Muscle layer of colon (tissue), 2 donors: Measurements from ENCODE around the gene PNPLA2.

Experiments used
- H3K27ac ChIP-seq: one replicate; pipeline ENCODE4 v1.7.0; 2013; ENCODE audit warnings: low read depth, mild to moderate bottlenecking, low read length, moderate library complexity
- H3K27me3 ChIP-seq, 2 donors: one replicate each; pipeline ENCODE4 v1.7.0; 2013; ENCODE audit warnings: low read length in 2 of 2, mild to moderate bottlenecking in 2 of 2; ENCODE audit not compliant: insufficient read depth in 2 of 2, control insufficient read depth in 1 of 2
- H3K36me3 ChIP-seq: one replicate; pipeline ENCODE4 v1.7.0; 2013; ENCODE audit warnings: mild to moderate bottlenecking, low read length; ENCODE audit not compliant: insufficient read depth
- H3K4me1 ChIP-seq: one replicate; pipeline ENCODE4 v1.7.0; 2013; ENCODE audit warnings: mild to moderate bottlenecking, low read length; ENCODE audit not compliant: insufficient read depth
- H3K4me3 ChIP-seq, 2 donors: one replicate each; pipeline ENCODE4 v1.7.0; 2013; ENCODE audit warnings: low read length in 2 of 2, low read depth in 1 of 2, mild to moderate bottlenecking in 1 of 2, moderate library complexity in 1 of 2
- H3K9ac ChIP-seq: one replicate; pipeline ENCODE4 v1.7.0; 2013; ENCODE audit warnings: low read length
- H3K9me3 ChIP-seq: one replicate; pipeline ENCODE4 v1.7.0; 2013; ENCODE audit warnings: mild to moderate bottlenecking, low read length
- donor health status: abdominal sarcoma.
- donor health status: Adenocarcinoma of cecum.

The PNPLA2 gene

DNA sequence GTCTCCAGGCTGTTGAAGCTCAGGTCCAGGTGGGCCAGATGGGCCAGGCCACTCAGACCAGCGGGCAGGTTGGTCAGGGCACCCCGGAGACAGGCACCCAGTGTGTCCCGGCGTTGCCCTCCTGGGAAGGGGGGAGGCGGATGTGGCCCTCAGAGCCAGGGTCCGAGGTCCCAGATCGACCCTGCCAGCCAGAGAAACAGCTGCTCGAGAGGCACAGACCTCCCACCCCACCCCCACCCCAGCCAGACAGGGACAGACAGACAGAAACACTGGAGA is 15.3 kb upstream of the PNPLA2 start:
- H3K27me3 ChIP-seq, result no peaks in the 10 kb centered on the region
- no peak overlapping the region for H3K27ac ChIP-seq
- no peaks in the 10 kb centered on the region for H3K36me3 ChIP-seq
- no peaks in the 10 kb centered on the region for H3K9me3 ChIP-seq
- no peak overlapping the region for H3K4me3 ChIP-seq
- H3K9ac ChIP-seq, result no peak overlapping the region
- peaks cover 13% of the 10 kb centered on the region for H3K4me1 ChIP-seq

DNA sequence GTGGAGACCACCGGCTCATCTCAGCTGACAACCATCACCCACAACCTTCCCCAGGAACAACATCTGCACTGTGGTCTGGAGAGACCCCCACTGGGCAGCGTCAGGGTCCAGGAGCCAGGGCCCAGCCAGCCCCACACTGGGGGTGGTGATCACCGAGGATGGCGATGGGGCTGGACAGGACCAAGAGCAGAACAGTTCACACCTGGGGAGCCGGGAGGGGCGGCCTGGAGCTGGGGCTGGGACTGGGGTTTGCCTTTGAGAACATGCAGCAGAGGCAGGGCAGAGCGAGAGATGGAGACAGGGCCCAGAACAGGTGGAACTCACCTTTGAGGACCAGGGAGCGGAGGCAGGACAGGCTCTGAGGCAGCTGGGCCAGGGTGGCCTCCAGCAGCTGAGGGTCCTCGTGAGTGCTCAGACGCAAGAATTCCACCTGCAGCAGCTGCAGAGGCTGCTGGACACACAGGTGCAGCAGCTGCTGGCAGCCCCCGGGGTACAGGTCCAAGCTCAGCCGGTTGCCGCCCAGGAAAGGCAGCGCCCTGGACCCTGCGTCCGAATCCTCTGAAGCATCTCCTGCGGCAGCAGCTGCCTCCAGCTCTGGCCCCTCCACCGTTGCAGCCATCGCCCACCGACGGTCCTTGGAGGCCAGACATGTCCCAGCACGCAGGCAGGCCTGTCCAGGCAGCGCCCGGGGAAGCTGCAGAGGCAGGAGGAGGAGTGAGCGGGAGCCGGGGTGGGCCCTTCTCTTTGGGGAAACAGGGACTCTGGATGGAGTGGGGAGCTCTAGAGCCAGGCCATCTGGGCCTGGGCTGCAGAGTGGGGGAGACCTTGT is 14.7 kb upstream of the PNPLA2 start:
- peak overlapping the region; percentile 70 to 73 for H3K4me3 ChIP-seq
- H3K27ac ChIP-seq, result peak overlapping the region; percentile 62
- H3K9ac ChIP-seq, result no peak overlapping the region
- H3K9me3 ChIP-seq, result no peaks in the 10 kb centered on the region
- peaks cover 18% of the 10 kb centered on the region for H3K4me1 ChIP-seq
- H3K27me3 ChIP-seq, result no peaks in the 10 kb centered on the region
- no peaks in the 10 kb centered on the region for H3K36me3 ChIP-seq

DNA sequence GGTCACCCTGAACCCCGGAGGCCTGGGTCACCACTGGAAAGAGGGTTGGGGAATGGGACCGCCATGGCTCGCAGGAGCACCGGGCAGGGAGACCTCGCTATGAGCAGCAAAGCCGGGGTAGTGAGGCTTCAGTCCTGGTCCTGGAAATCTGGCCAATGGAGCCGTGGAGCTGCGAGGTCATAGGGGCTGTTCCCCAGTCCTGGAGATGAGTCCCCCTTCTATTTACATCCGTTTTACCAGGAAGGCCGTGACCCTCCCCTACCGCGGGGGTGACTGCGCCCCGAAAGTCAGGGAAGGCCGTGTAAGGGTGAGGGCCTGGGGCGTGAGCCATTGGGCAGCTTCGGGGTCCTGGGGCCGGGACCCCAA is 14.1 kb upstream of the PNPLA2 start:
- Histone ChIP-seq H3K4me1 (peaks cover 18% of the 10 kb centered on the region), H3K9me3 (no peaks in the 10 kb centered on the region), H3K27me3 (no peaks in the 10 kb centered on the region), H3K4me3 (peak overlapping the region; percentile 70 to 73), H3K36me3 (no peaks in the 10 kb centered on the region), H3K27ac (peak overlapping the region; percentile 62), H3K9ac (no peak overlapping the region)

DNA sequence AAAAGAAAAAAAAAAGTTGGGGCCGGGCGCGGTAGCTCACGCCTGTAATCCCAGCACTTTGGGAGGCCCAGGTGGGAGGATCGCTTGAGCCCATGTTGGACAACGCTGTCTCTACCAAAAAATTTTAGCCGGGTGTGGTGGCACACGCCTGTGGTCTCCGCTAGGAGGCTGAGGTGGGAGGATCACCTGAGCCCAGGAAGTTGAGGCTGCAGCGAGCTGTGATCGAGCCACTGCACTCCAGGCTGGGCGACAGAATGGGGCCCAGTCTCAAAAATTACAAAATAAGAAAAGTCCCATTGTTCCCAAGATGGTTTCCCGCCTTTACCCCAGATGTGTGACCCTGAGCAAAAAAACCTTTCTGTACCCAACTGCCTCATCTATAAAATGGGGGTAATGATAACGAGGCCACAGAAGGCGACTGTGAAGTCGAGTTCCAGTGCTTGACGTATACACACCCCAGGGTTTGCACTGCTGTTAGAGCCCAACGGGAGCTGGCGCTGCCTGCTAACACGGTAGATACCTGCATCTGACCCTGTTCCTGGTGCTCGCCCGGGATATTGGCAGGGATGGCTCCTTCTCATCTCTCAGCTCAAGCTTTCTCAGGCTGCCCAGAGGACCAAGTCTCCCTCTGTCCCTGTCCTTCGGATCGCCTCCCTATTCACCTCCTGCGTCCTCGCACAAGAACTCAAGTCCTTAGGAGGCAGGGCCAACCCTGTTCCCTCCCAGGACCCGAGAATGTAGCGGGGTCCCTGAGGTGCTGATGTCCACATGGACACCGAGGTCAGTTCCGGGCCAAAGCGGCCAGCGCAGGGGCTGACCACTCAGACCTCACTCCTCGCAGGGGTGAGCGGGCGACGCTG is 10.1 kb upstream of the PNPLA2 start:
- Histone ChIP-seq H3K4me1 (peaks cover 34% of the 10 kb centered on the region), H3K27ac (peak overlapping the region; percentile 89), H3K9me3 (no peaks in the 10 kb centered on the region), H3K9ac (peak overlapping the region; percentile 98), H3K27me3 (no peaks in the 10 kb centered on the region), H3K4me3 (peak overlapping the region; percentile 78 to 82), H3K36me3 (peaks cover 26% of the 10 kb centered on the region)

DNA sequence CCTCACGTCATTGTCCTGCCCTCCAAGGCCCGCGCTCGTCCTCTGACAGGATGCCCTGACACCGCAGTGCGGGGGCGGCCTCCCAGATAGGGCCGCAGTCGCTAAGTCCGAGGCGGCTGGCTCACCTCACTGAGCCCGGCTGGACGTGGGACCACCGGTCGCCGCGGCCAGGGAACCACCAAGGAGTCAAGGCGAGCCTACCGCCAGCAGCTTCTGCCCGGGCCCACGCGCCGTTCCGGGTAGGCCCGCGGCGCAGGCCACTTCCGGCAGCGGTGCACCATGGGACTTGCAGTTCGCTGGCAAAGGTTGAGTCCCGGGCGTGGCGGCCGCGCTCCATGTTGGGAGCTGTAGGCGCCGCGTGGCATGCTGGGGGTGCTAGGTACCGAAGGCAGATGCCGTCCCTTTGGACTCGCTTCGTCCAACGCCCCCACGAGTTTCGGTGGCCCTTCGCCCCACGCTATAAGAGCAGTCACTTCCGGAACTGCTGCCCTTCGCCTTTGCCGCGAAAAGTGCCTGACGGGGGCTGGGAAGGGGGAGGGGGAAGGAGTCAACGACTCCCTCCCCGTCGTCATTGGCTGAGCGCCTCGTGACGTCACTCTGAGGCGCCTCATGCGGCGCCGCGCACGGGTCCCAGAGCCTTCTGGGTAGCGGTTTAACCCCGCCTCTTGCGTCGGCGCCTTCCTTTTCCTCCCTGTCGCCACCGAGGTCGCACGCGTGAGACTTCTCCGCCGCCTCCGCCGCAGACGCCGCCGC is 9.3 kb upstream of the PNPLA2 start, which contains the start of gene RPLP2:
Gene RPLP2 (plus strand): TSS at position 681 of the 753 bp plus-strand sequence. CDS start 268 bp downstream, outside the sequence.
- Histone ChIP-seq H3K36me3 (peaks cover 26% of the 10 kb centered on the region), H3K9ac (peak within 1 kb of the TSS; percentile 98), H3K27me3 (no peaks in the 10 kb centered on the region), H3K4me1 (peaks cover 26% of the 10 kb centered on the region), H3K27ac (peak within 1 kb of the TSS; percentile 89), H3K4me3 (peak within 1 kb of the TSS; percentile 78 to 82), H3K9me3 (no peaks in the 10 kb centered on the region)

DNA sequence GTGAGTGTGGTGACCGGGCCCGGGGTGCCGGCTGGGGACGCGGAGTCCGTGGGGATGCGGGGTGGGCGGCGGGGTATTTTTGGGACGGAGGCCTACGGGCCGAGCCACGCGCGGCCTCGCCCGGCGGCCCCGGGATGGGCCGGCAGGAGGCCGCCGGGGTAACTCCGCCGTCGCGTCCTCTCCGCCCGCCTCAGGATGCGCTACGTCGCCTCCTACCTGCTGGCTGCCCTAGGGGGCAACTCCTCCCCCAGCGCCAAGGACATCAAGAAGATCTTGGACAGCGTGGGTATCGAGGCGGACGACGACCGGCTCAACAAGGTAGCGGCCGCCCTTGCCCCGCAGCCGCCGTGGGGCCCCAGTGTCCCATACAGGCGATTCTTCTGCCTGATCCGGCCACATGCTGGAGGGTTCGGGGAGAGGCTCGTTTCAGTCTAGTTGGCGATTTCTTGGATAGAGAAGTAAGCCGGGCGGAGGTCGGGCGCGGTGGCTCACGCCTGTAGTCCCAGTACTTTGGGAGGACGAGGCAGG is 8.6 kb upstream of the PNPLA2 start:
- Histone ChIP-seq H3K27me3 (no peaks in the 10 kb centered on the region), H3K4me3 (peak overlapping the region; percentile 78 to 82), H3K36me3 (peaks cover 26% of the 10 kb centered on the region), H3K4me1 (peaks cover 22% of the 10 kb centered on the region), H3K9ac (peak overlapping the region; percentile 98), H3K27ac (peak overlapping the region; percentile 89), H3K9me3 (no peaks in the 10 kb centered on the region)

DNA sequence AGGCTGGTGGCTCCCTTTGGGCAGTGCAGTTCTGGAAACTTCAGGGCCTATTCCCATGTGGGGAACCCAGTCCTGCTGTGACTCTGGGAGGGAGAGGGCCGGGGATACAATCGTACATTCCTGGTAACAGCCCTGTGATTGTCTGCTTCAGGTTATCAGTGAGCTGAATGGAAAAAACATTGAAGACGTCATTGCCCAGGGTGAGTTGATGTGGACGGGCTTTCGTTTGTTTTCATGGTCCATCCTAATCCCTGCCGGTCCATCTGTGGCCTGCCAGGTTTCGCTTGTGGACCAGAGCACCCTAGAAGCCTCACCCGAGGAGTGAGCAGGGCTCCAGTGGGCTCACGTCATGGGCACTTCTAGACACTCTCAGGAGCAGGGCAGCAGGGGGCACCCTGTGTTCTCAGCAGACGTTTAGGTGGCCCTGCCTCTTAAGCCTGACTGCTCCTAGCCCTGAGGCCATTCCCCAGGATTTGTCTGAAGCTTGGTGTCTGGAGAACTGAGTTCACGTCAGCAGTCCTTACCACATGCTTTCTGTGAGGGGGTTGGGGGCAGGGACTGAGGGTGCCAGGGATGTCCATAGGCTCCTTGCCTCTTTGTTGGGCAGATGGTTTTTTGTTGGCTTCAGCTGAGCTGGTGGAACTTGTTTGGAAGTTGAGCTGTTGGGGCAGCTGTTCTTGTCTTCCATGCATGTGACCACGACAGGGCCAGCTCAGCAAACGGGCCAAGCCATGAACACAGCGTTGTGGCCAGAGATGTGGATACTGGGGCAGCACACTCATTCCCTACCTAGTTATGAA is 7.1 kb upstream of the PNPLA2 start:
- Histone ChIP-seq H3K9me3 (no peaks in the 10 kb centered on the region), H3K27ac (no peak overlapping the region), H3K9ac (peak overlapping the region; percentile 98), H3K4me3 (no peak overlapping the region), H3K36me3 (peaks cover 26% of the 10 kb centered on the region), H3K27me3 (no peaks in the 10 kb centered on the region), H3K4me1 (peaks cover 22% of the 10 kb centered on the region)

DNA sequence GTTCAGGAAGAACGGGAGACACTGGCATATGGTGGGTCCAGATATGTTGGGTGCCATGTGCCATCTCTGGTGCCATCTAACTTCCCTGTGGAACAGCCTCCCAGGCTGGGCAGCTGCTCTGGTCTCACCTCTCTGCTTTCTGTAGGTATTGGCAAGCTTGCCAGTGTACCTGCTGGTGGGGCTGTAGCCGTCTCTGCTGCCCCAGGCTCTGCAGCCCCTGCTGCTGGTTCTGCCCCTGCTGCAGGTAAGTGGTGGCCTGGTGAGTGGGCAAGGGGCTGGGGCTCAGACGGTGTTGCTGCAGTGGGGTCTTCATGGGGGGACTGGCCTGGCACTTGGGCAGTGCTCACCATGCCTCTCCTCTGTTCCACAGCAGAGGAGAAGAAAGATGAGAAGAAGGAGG is 6.3 kb upstream of the PNPLA2 start:
- H3K4me1 ChIP-seq, result peaks cover 22% of the 10 kb centered on the region
- H3K36me3 ChIP-seq, result peaks cover 26% of the 10 kb centered on the region
- H3K9ac ChIP-seq, result no peak overlapping the region
- H3K27me3 ChIP-seq, result no peaks in the 10 kb centered on the region
- no peak overlapping the region for H3K4me3 ChIP-seq
- H3K9me3 ChIP-seq, result no peaks in the 10 kb centered on the region
- H3K27ac ChIP-seq, result no peak overlapping the region

DNA sequence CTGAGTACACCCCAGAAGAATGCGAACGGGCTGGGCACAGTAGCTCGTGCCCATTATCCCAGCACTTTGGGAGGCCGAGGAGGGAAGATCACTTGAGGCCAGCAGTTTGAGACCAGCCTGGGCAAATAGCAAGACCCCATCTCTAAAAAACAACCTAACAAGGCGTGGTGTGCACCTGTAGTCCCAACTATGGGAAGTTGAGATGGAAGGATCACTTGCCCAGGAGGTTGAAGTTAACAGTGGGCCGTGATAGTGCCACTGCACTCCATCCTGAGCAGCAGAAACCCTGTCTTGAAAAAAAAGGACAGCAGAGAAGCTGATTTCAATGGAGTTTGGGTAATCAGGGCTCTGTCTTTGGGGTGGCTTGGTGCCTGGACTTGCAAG is 5.7 kb upstream of the PNPLA2 start:
- Histone ChIP-seq H3K9me3 (no peaks in the 10 kb centered on the region), H3K4me1 (peaks cover 22% of the 10 kb centered on the region), H3K9ac (no peak overlapping the region), H3K4me3 (no peak overlapping the region), H3K36me3 (peaks cover 26% of the 10 kb centered on the region), H3K27ac (no peak overlapping the region), H3K27me3 (no peaks in the 10 kb centered on the region)

DNA sequence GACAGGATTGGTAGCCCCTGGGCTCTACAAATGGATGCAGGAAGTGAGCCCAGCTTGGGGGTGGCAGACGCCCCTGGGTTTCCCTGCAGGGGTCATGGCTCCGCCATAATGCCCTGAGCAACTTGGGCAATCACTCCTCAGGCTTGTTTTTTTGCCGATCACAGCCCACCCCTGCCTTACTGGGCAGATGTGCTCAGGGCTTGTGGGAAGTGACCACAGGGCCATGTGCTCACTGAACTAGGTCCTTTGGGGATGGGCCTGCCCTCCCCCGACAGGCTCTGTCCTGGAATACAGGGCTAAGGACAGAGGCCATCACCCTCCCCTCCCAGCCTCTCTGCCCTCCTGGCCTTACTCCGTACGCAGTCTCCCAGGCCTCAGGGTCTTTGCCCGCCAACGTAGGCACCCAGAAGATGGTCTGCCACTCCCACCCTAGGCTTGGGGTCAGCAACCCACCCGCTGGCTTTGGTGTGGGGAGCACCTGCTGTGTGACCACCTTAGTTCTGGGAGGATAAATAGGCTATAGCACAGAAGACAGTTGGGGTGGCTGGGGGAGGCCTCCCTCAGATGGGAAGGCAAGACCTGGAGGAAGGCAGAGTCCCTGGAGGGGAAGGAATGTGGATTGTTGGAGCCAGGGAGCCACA is 5.1 kb upstream of the PNPLA2 start:
- Histone ChIP-seq H3K36me3 (peaks cover 26% of the 10 kb centered on the region), H3K27ac (no peak overlapping the region), H3K9ac (no peak overlapping the region), H3K4me1 (peaks cover 22% of the 10 kb centered on the region), H3K27me3 (no peaks in the 10 kb centered on the region), H3K9me3 (no peaks in the 10 kb centered on the region), H3K4me3 (no peak overlapping the region)
